ENCODE results near the gene P2RY1.

Gene P2RY1

GRCh38 chr3:152834776-152835600, at the start of gene P2RY1:
P2RY1 (plus strand) TSS chr3:152835131; CDS start chr3:152835783, 652 bp downstream.
- Mint-ChIP-seq H3K27ac (peak within 1 kb of the TSS; percentile 90), H3K9me3 (no peaks in the 10 kb centered on the region), H3K36me3 (ENCODE audit: low read depth) (no peaks in the 10 kb centered on the region), H3K4me1 (peaks cover 21% of the 10 kb centered on the region), H3K27me3 (ENCODE audit: low read depth, poor library complexity) (peaks cover 42% of the 10 kb centered on the region), H3K4me3 (peak within 1 kb of the TSS; percentile 95)
- TF ChIP-seq CTCF (IDR thresholded peaks at IDR 0.05), result peak; percentile 24
- DNase-seq, result peak; percentile 88

- no peaks in the 10 kb centered on the region for H3K36me3 Mint-ChIP-seq (ENCODE audit: low read depth)
- no peak for TF ChIP-seq CTCF (IDR thresholded peaks at IDR 0.05)
- DNase-seq, result no peak
- no peaks in the 10 kb centered on the region for H3K4me1 Mint-ChIP-seq
- H3K27ac Mint-ChIP-seq, result no peak overlapping the region
- H3K27me3 Mint-ChIP-seq (ENCODE audit: low read depth, poor library complexity), result no peaks in the 10 kb centered on the region
- no peak overlapping the region for H3K4me3 Mint-ChIP-seq
- H3K9me3 Mint-ChIP-seq, result peaks cover 22% of the 10 kb centered on the region
Observed at GRCh38 chr3:152786977-152787681, 47.8 kb upstream of the P2RY1 start.

GRCh38 chr3:152790651-152791387, 44.1 kb upstream of the P2RY1 start:
- H3K4me1 Mint-ChIP-seq, result no peaks in the 10 kb centered on the region
- H3K27ac Mint-ChIP-seq, result no peak overlapping the region
- no peaks in the 10 kb centered on the region for H3K27me3 Mint-ChIP-seq (ENCODE audit: low read depth, poor library complexity)
- no peak for DNase-seq
- no peak overlapping the region for H3K4me3 Mint-ChIP-seq
- H3K36me3 Mint-ChIP-seq (ENCODE audit: low read depth), result no peaks in the 10 kb centered on the region
- TF ChIP-seq CTCF (IDR thresholded peaks at IDR 0.05), result no peak
- H3K9me3 Mint-ChIP-seq, result peaks cover 19% of the 10 kb centered on the region

GRCh38 chr3:152793969-152794368, 41.0 kb upstream of the P2RY1 start:
- H3K27me3 Mint-ChIP-seq (ENCODE audit: low read depth, poor library complexity), result peaks cover 3% of the 10 kb centered on the region
- no peak overlapping the region for H3K4me3 Mint-ChIP-seq
- H3K4me1 Mint-ChIP-seq, result no peaks in the 10 kb centered on the region
- no peak for TF ChIP-seq CTCF (IDR thresholded peaks at IDR 0.05)
- no peaks in the 10 kb centered on the region for H3K9me3 Mint-ChIP-seq
- no peaks in the 10 kb centered on the region for H3K36me3 Mint-ChIP-seq (ENCODE audit: low read depth)
- DNase-seq, result no peak
- H3K27ac Mint-ChIP-seq, result no peak overlapping the region

GRCh38 chr3:152797751-152798432, 37.0 kb upstream of the P2RY1 start:
- H3K9me3 Mint-ChIP-seq, result no peaks in the 10 kb centered on the region
- no peak overlapping the region for H3K27ac Mint-ChIP-seq
- no peaks in the 10 kb centered on the region for H3K4me1 Mint-ChIP-seq
- DNase-seq, result no peak
- H3K36me3 Mint-ChIP-seq (ENCODE audit: low read depth), result no peaks in the 10 kb centered on the region
- H3K27me3 Mint-ChIP-seq (ENCODE audit: low read depth, poor library complexity), result peaks cover 3% of the 10 kb centered on the region
- no peak for TF ChIP-seq CTCF (IDR thresholded peaks at IDR 0.05)
- H3K4me3 Mint-ChIP-seq, result no peak overlapping the region
